Activated naive CD4-positive, alpha-beta T cell treated with anti-CD3 and anti-CD28 coated beads, Interleukin-2, amount 50 U/mL, for 24 hours (primary cell): ENCODE measurements around the gene SVEP1.

Experiments used
- H3K27ac Mint-ChIP-seq: one replicate; pipeline ENCODE4 v1.8.0; 2021; ENCODE audit warnings: mild to moderate bottlenecking, mixed read lengths
- H3K27me3 Mint-ChIP-seq: one replicate; pipeline ENCODE4 v1.8.0; 2021; ENCODE audit warnings: mixed read lengths
- H3K36me3 Mint-ChIP-seq: one replicate; pipeline ENCODE4 v1.8.0; 2021; ENCODE audit warnings: mixed read lengths
- H3K4me1 Mint-ChIP-seq: one replicate; pipeline ENCODE4 v1.8.0; 2021; ENCODE audit warnings: mixed read lengths
- H3K4me3 Mint-ChIP-seq: one replicate; pipeline ENCODE4 v1.8.0; 2021; ENCODE audit warnings: mild to moderate bottlenecking, mixed read lengths
- H3K9me3 Mint-ChIP-seq: one replicate; pipeline ENCODE4 v1.8.0; 2021; ENCODE audit warnings: mixed read lengths

SVEP1 gene

DNA sequence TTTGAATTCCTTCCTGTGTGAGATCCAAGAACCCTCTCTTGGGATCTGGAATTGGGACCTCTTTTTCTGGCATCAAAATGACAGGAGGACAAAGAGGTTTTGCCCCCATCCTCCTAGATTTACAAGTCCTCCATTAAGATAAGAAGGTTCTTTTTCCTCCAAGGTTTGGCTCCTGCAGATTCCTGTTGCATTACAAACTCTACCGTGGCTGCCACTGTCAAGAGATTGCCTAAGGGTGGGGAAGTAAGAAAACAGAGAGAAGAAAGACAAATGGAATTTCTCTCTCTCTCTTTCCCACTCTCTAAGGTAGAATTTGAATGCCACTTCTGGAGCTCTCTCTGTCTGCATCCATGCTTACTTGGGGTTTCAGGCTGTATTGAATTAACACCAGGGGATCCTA, 12.0 kb upstream of the SVEP1 start:
- Mint-ChIP-seq H3K36me3 (no peaks in the 10 kb centered on the region), H3K4me1 (no peaks in the 10 kb centered on the region), H3K27ac (no peak overlapping the region), H3K27me3 (peaks cover 1% of the 10 kb centered on the region), H3K4me3 (no peak overlapping the region), H3K9me3 (peaks cover 13% of the 10 kb centered on the region)

DNA sequence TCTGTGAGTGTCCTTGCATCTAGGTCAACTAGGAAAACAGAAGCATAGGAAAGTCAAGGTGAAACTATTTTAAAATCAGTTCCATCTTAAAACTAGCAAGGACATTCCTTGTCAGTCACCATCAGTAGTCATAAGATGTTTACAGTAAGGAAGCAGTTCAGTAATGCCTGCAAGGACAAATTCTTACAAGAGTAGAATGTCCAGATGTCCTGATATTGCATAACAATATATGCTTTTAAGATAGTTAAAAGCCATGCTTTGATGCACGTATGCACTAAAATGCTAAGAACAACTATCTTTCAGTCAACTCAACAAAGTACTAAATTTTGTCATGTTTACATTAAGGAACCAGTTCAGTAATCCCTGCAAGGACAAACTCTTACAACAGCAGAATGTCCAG, 11.3 kb upstream of the SVEP1 start:
- Mint-ChIP-seq H3K27ac (no peak overlapping the region), H3K9me3 (peaks cover 17% of the 10 kb centered on the region), H3K27me3 (no peaks in the 10 kb centered on the region), H3K4me1 (no peaks in the 10 kb centered on the region), H3K4me3 (no peak overlapping the region), H3K36me3 (no peaks in the 10 kb centered on the region)

DNA sequence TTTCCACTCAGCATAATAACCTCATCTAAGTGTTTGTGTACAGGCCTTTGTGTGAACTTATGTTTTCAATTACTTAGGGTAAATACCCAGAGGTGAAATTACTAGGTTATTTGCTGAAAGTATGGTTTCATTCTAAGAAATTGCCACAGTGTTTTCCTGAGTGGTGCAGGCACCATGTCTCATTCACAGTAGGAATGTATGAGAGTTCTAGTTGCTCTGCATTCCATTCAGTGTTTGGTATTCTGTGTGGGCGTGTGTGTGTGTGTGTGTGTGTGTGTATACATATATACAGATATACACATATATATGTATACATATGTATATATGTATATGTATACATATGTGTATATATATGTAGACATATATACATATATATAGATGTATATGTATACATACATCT, 8.8 kb upstream of the SVEP1 start:
- no peaks in the 10 kb centered on the region for H3K4me1 Mint-ChIP-seq
- no peak overlapping the region for H3K27ac Mint-ChIP-seq
- no peaks in the 10 kb centered on the region for H3K27me3 Mint-ChIP-seq
- no peaks in the 10 kb centered on the region for H3K36me3 Mint-ChIP-seq
- no peak overlapping the region for H3K4me3 Mint-ChIP-seq
- H3K9me3 Mint-ChIP-seq: peaks cover 23% of the 10 kb centered on the region

DNA sequence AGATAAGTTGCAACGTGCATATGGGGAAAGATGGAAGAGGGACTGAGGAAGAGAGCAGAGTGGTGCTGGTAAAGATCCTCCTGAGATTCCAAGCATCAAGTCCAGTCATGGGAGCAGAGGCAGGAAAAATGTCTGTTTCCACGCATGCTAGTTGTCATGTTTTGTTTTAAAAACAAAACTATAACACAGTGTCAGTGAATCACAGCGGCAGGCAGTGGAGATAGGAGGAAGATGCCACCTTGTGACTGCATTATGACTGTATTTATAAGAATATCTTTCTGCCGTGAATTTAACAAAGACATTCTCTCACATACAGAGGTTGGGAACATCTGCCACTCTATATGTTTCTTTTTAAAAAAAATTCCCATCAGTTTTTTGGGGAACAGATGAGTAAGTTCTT, 3.7 kb upstream of the SVEP1 start:
- Mint-ChIP-seq H3K9me3 (peaks cover 14% of the 10 kb centered on the region), H3K4me3 (no peak overlapping the region), H3K27me3 (peaks cover 24% of the 10 kb centered on the region), H3K36me3 (no peaks in the 10 kb centered on the region), H3K4me1 (no peaks in the 10 kb centered on the region), H3K27ac (no peak overlapping the region)

DNA sequence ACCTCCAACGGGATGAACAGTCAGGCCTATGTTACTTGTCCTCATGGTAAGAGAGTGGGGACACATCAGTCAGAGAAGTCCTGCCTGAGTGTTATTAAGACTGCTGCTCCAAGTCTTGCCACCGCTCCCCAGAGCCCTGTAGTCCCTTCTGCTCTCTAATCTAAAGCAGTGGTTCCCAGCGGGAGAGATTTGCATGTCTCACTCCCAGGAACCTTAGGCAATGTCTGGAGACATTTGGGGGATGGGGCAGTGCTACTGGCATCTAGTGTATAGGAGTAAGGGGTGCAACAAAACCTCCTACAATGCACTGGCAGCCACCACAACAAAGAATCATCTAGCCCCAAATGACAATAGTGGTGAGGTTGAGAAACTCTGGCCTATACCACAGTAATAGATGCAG, 2.6 kb upstream of the SVEP1 start:
- H3K9me3 Mint-ChIP-seq: peaks cover 14% of the 10 kb centered on the region
- no peaks in the 10 kb centered on the region for H3K36me3 Mint-ChIP-seq
- H3K4me3 Mint-ChIP-seq: no peak overlapping the region
- H3K27me3 Mint-ChIP-seq: peaks cover 30% of the 10 kb centered on the region
- H3K27ac Mint-ChIP-seq: no peak overlapping the region
- no peaks in the 10 kb centered on the region for H3K4me1 Mint-ChIP-seq

DNA sequence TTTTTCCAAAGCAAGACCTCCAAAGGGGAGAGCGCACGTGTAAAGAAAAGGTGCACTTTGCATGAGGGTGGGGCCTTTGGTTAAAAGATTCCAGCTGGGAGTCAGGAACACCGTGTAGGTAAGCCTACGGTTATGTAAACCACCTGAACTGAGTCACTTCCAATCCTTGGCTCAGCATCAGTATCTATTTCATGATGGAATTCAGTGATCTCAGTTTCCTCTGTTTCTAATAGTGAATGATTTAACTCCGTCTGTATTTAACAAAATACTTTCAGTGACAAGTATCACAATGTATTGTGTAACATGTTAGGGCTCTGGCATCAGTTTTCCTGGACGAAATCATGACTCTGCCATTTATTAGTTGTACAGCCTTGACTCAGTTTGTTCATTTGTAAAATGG, 1.3 kb upstream of the SVEP1 start:
- Mint-ChIP-seq H3K4me3 (no peak overlapping the region), H3K4me1 (no peaks in the 10 kb centered on the region), H3K9me3 (peaks cover 10% of the 10 kb centered on the region), H3K36me3 (no peaks in the 10 kb centered on the region), H3K27ac (no peak overlapping the region), H3K27me3 (peaks cover 33% of the 10 kb centered on the region)

DNA sequence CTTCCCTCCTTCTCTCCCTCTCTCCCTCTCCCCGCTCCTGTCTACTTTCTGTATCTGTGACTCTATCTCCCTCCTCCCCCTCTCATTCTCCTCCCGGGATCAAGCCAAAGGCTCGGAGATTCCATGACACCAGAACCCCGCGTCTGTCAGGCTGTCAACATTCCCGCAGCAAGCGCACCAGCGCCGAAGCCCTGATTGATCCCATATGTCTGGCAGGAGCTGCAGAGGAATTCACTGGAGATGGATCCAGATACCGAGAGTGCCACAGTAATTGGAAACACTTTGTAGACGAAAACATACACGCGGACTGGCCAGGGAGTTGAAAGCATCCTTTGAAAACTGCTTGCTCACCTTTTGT, 300 bp upstream of the SVEP1 start:
- Mint-ChIP-seq H3K4me1 (no peaks in the 10 kb centered on the region), H3K36me3 (no peaks in the 10 kb centered on the region), H3K27ac (no peak overlapping the region), H3K27me3 (peaks cover 33% of the 10 kb centered on the region), H3K9me3 (peaks cover 4% of the 10 kb centered on the region), H3K4me3 (no peak overlapping the region)

DNA sequence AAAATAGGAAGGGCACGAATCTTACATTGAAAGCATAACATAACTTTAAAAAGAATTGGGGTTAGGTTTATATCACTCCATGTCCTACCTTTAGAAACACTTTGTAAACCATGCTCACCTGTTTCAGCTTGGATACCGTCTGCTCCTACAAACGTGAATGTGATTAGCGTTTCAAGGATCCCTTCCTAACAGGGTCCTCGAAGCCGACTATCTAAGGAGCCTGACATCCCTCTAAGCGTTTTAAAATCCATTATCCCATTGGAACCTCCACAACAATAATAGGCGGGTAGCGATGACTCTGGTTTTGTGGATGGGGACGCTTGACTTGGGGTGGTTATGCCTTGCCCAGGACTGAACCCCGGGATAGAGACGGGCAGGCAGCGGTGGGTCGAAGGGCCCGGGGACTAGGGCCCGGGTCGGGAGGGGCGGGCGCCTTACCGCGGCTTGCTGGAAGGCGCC, 937 bp downstream of the SVEP1 start:
- Mint-ChIP-seq H3K36me3 (no peaks in the 10 kb centered on the region), H3K9me3 (peaks cover 4% of the 10 kb centered on the region), H3K27me3 (peaks cover 33% of the 10 kb centered on the region), H3K4me3 (no peak overlapping the region), H3K27ac (no peak overlapping the region), H3K4me1 (no peaks in the 10 kb centered on the region)

DNA sequence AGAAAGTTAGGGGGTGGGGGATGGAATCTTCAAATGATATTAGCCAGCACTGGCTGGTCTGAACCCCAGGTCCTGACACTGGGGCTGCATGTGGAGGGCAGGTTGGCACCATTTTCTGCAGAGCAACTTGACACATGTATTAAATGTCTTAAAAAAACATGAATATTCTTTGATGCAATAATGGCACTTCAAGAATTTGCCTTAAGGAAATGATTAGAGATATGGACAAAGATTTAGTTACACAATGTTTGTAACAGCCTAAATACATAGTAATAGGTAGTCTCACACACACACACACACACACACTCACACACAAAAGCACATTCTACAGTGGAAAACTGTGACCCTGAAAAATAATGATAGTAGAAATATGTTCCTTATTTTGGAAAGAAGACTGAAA, 3.6 kb downstream of the SVEP1 start:
- no peaks in the 10 kb centered on the region for H3K9me3 Mint-ChIP-seq
- H3K4me1 Mint-ChIP-seq: no peaks in the 10 kb centered on the region
- H3K27ac Mint-ChIP-seq: no peak overlapping the region
- H3K27me3 Mint-ChIP-seq: peaks cover 29% of the 10 kb centered on the region
- H3K4me3 Mint-ChIP-seq: no peak overlapping the region
- H3K36me3 Mint-ChIP-seq: no peaks in the 10 kb centered on the region

DNA sequence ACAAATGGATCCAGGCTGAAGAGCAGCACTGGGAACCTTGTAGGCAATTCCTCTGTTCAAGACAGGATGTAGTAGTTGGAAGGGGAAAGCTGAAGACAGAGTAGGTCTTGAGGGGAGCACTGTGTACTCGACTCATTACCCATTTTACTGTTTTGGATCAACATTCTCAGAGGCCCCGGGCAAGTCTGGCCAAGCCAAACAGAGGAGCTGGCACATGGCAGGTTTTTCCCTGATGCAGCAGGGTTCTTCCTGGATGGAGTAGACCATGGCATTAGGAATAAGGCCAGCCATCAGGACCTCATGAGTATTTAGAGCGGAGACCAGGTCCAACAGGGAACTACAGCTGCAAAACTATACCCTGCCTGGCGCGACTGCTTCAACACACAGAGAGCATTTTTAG, 4.4 kb downstream of the SVEP1 start:
- Mint-ChIP-seq H3K36me3 (no peaks in the 10 kb centered on the region), H3K4me3 (no peak overlapping the region), H3K27ac (no peak overlapping the region), H3K9me3 (no peaks in the 10 kb centered on the region), H3K4me1 (no peaks in the 10 kb centered on the region), H3K27me3 (peaks cover 22% of the 10 kb centered on the region)

DNA sequence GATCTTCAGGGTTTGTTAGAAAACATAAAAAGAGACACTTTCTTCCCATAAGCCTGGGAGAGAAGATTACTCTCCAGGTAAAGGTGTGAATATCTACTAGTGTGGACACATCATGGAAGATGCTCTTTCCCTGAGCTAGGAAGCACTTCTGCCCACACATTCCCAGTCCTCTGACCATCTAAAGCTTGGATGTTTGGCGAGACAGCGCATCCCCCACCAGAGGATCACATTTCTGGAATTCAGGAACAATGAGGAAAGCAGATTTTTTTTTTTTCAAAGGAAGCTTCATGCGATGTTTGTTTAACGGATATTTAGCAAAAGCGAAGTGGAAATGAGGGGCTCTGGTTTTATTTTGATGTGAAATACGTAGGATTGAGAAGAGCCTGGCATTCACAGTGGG, 6.2 kb downstream of the SVEP1 start:
- H3K36me3 Mint-ChIP-seq: no peaks in the 10 kb centered on the region
- no peaks in the 10 kb centered on the region for H3K4me1 Mint-ChIP-seq
- H3K27me3 Mint-ChIP-seq: peaks cover 10% of the 10 kb centered on the region
- H3K9me3 Mint-ChIP-seq: no peaks in the 10 kb centered on the region
- no peak overlapping the region for H3K4me3 Mint-ChIP-seq
- no peak overlapping the region for H3K27ac Mint-ChIP-seq

DNA sequence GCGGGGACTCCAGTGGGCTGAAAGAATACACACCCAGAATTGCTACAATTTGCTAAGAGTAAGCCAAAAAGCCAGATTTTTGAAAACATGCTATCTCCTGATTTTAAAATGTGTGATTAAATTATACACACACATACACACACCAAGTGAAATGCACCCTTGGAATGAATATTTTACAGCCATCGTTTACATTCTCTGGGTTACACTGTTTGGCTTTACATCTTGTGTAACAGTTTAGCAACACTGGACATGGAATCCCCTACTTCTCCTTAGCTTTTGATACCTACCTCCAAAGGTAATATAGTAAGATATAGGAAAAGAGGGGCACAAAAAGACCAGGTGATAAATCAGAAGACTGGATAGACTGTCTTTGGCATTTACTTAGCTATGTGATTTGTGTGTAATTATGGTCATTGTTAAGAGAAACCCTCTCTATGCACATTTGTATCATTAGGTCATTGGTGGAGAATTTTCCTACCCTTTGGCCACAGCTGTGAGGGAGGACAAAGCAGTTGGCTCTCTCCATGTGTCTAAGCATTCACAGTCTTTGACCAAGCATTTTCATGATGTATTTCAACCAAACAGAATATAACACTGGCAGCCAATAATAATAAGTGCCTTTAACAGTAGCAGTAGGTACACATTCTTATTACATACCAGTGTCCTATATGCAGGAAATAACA, 7.6 kb downstream of the SVEP1 start:
- peaks cover 3% of the 10 kb centered on the region for H3K27me3 Mint-ChIP-seq
- no peak overlapping the region for H3K27ac Mint-ChIP-seq
- no peaks in the 10 kb centered on the region for H3K36me3 Mint-ChIP-seq
- H3K9me3 Mint-ChIP-seq: no peaks in the 10 kb centered on the region
- no peaks in the 10 kb centered on the region for H3K4me1 Mint-ChIP-seq
- H3K4me3 Mint-ChIP-seq: no peak overlapping the region

DNA sequence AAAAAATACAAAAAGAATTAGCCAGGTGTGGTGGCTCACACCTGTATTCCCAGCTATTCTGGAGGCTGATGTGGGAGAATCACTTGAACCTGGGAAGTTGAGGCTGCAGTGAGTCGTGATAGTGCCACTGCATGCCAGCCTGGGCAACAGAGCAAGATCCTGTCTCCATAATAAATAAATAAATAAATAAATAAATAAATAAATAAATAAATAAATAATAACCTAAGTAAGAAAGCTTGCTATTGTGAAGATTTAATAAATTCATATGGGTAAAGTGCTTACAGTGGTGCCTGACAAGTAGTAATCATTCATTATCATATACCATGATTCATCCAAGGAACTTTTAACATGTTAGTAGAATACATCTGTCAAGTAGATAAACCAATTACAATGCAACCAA, 13.4 kb downstream of the SVEP1 start:
- Mint-ChIP-seq H3K4me1 (no peaks in the 10 kb centered on the region), H3K4me3 (no peak overlapping the region), H3K27me3 (peaks cover 1% of the 10 kb centered on the region), H3K27ac (no peak overlapping the region), H3K9me3 (peaks cover 2% of the 10 kb centered on the region), H3K36me3 (no peaks in the 10 kb centered on the region)

DNA sequence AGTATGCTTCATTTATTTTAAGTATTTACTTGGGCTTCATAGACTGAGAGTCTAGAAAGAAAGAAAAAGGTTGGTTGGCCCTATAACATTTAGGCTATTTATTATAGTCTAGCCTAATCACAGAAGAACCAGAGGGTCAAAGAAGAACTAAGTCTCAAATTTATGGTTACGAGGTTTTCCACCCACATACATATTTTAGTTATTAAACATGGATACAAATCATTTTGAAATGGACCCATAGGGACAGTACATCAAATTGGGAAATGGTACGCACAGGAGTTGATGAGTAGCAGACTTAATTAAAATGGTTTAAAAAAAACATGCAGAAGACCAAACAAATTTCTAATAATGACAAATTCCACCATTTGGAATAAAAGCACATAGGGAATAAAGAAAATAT, 17.7 kb downstream of the SVEP1 start:
- H3K4me1 Mint-ChIP-seq: no peaks in the 10 kb centered on the region
- H3K27ac Mint-ChIP-seq: no peak overlapping the region
- no peak overlapping the region for H3K4me3 Mint-ChIP-seq
- peaks cover 6% of the 10 kb centered on the region for H3K9me3 Mint-ChIP-seq
- H3K27me3 Mint-ChIP-seq: peaks cover 1% of the 10 kb centered on the region
- no peaks in the 10 kb centered on the region for H3K36me3 Mint-ChIP-seq

DNA sequence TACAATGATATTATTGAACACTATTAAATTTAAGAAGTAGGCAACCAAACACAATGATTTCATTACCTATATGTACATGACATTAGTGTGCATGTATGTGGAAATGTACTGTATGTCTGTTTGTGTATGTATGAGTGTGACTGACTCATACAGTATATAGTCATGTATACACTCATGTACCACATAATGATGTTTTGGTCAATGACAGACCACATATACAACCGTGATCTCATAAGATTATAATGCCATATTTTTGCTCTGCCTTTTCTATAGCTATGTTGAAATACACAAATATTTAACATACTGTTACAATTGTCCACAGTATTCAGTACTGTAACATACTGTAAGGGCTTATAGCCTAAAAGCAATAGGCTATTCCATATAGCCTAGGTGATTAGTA, 19.7 kb downstream of the SVEP1 start:
- peaks cover 1% of the 10 kb centered on the region for H3K27me3 Mint-ChIP-seq
- H3K4me3 Mint-ChIP-seq: no peak overlapping the region
- H3K9me3 Mint-ChIP-seq: peaks cover 6% of the 10 kb centered on the region
- H3K36me3 Mint-ChIP-seq: no peaks in the 10 kb centered on the region
- no peaks in the 10 kb centered on the region for H3K4me1 Mint-ChIP-seq
- no peak overlapping the region for H3K27ac Mint-ChIP-seq

DNA sequence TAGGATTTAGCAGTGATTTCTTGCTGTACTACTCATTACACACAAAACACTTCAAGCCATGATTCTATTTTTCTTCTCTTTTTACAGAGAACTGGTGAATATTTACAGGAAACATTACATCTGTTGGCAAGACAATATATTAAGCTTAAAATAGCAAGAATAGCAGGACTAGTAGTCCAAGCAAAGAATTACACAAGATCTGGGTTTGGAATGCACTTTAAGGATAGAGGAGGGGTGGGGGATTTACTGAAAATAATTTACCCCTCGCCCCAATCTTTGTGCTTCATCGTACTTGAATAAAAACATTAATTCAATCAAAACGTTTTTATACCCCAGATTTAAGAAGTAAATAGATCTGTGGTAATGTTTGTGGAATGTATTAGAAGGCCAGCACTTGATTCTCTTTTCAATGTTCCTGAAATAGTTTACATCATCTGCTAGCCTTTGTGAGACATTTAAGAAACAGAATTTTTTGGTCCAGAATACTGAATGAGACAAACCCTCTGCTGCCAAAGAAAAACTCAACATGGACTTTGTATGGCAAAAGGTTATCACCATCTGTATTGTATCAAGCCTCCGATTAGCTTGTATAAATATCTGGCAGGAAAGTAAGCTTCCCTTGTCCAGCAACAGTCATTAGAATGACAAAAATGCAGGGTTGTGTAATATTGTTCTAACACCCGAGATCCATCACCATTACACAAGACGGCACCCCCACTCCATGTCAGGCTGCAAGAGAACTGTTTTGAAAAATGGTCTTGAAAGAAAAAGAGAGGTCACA, 23.8 kb downstream of the SVEP1 start:
- no peaks in the 10 kb centered on the region for H3K4me1 Mint-ChIP-seq
- H3K36me3 Mint-ChIP-seq: no peaks in the 10 kb centered on the region
- H3K27me3 Mint-ChIP-seq: no peaks in the 10 kb centered on the region
- H3K4me3 Mint-ChIP-seq: no peak overlapping the region
- no peaks in the 10 kb centered on the region for H3K9me3 Mint-ChIP-seq
- no peak overlapping the region for H3K27ac Mint-ChIP-seq
